HEK293 (cell line): ENCODE measurements around the gene SSU72.
A peak's percentile ranks its signal among the peaks of the same experiment; 100 is the strongest.

Experiments
- CTCF ChIA-PET: fragments of 350-600 bp; formaldehyde crosslinking; extraction: SDS; loops from one replicate; lab custom pipeline; 2021; ENCODE audit warnings: antibody characterized with exemption; lab: Yijun Ruan, JAX
- POLR2A ChIA-PET: fragments of 300-600 bp; formaldehyde crosslinking; extraction: SDS; loops from one replicate; lab custom pipeline; 2020; ENCODE audit warnings: antibody characterized with exemption, inconsistent platforms; lab: Yijun Ruan, JAX
- H3K27ac ChIP-seq: fragments of 200-500 bp; sonication (Bioruptor generic); 2 replicates; pipeline ENCODE4 v1.5.1; 2014; ENCODE audit warnings: low read depth, low read length, control low read depth, inconsistent platforms; ENCODE audit errors: extremely low read depth
- H3K36me3 ChIP-seq, 2 experiments: fragments of 200-500 bp in 1 of 2; sonication (Bioruptor generic) in 1 of 2; 1 replicate in 1 of 2; 2 replicates in 1 of 2; pipeline ENCODE4 v1.5.1; 2014 to 2017; ENCODE audit warnings: inconsistent platforms in 2 of 2, low read length in 2 of 2; ENCODE audit not compliant: control insufficient read depth in 2 of 2, insufficient read depth in 1 of 2
- H3K4me1 ChIP-seq: fragments of 200-500 bp; sonication (Bioruptor generic); 2 replicates; pipeline ENCODE4 v1.5.1; 2014; ENCODE audit warnings: mild to moderate bottlenecking, low read length, inconsistent platforms; ENCODE audit not compliant: control insufficient read depth, insufficient read depth
- H3K4me3 ChIP-seq: 2 replicates; pipeline ENCODE4 v1.5.1; 2011; ENCODE audit warnings: low read depth, mild to moderate bottlenecking, control low read depth, low read length, moderate library complexity
- H3K9me3 ChIP-seq: fragments of 200-500 bp; sonication (Bioruptor generic); 2 replicates; pipeline ENCODE4 v1.5.1; 2014; ENCODE audit warnings: low read depth, low read length, inconsistent platforms; ENCODE audit not compliant: control insufficient read depth, insufficient read depth
- BCL6B ChIP-seq: fragments of 450-650 bp; formaldehyde crosslinking; IDR thresholded peaks from 2 replicates; pipeline ENCODE4 v1.5.1; 2017; ENCODE audit warnings: missing biosample characterization, missing genetic modification characterization
- GLIS2 ChIP-seq: fragments of 450-650 bp; formaldehyde crosslinking; IDR thresholded peaks from 2 replicates; pipeline ENCODE4 v1.5.1; 2016; ENCODE audit warnings: missing biosample characterization, missing genetic modification characterization
- SCRT2 ChIP-seq: fragments of 450-650 bp; formaldehyde crosslinking; IDR thresholded peaks from 2 replicates; pipeline ENCODE4 v1.5.1; 2016; ENCODE audit warnings: missing biosample characterization, missing genetic modification characterization
- ZBTB1 ChIP-seq: fragments of 450-650 bp; formaldehyde crosslinking; IDR thresholded peaks from 2 replicates; pipeline ENCODE4 v1.5.1; 2016; ENCODE audit warnings: missing biosample characterization, missing genetic modification characterization
- ZBTB17 ChIP-seq: fragments of 450-650 bp; formaldehyde crosslinking; IDR thresholded peaks from 2 replicates; pipeline ENCODE4 v1.5.1; 2016; ENCODE audit warnings: missing biosample characterization, missing genetic modification characterization
- ZBTB49 ChIP-seq: fragments of 450-650 bp; formaldehyde crosslinking; IDR thresholded peaks from 2 replicates; pipeline ENCODE4 v1.5.1; 2016; ENCODE audit warnings: missing biosample characterization, missing genetic modification characterization, low read depth
- ZNF121 ChIP-seq: fragments of 450-650 bp; formaldehyde crosslinking; IDR thresholded peaks from 2 replicates; pipeline ENCODE4 v1.5.1; 2016; ENCODE audit warnings: missing biosample characterization, missing genetic modification characterization
- ZNF155 ChIP-seq: fragments of 450-650 bp; formaldehyde crosslinking; IDR thresholded peaks from 2 replicates; pipeline ENCODE4 v1.5.1; 2016; ENCODE audit warnings: missing biosample characterization, missing genetic modification characterization
- ZNF18 ChIP-seq: fragments of 450-650 bp; formaldehyde crosslinking; IDR thresholded peaks from 2 replicates; pipeline ENCODE4 v1.5.1; 2016; ENCODE audit warnings: missing biosample characterization, missing genetic modification characterization
- ZNF280C ChIP-seq: fragments of 450-650 bp; formaldehyde crosslinking; IDR thresholded peaks from 2 replicates; pipeline ENCODE4 v1.5.1; 2016; ENCODE audit warnings: missing biosample characterization, missing genetic modification characterization
- ZNF37A ChIP-seq: fragments of 450-650 bp; IDR thresholded peaks from 2 replicates; pipeline ENCODE4 v1.5.1; 2018; ENCODE audit warnings: missing biosample characterization, missing genetic modification characterization
- ZNF394 ChIP-seq: fragments of 450-650 bp; formaldehyde crosslinking; IDR thresholded peaks from 2 replicates; pipeline ENCODE4 v1.5.1; 2016; ENCODE audit warnings: missing biosample characterization, missing genetic modification characterization, mild to moderate bottlenecking, moderate library complexity, borderline replicate concordance
- ZNF513 ChIP-seq: fragments of 450-650 bp; IDR thresholded peaks from 2 replicates; pipeline ENCODE4 v1.5.1; 2018; ENCODE audit warnings: missing biosample characterization, missing genetic modification characterization
- ZNF521 ChIP-seq: fragments of 450-650 bp; formaldehyde crosslinking; IDR thresholded peaks from 2 replicates; pipeline ENCODE4 v1.5.1; 2017; ENCODE audit warnings: missing biosample characterization, mild to moderate bottlenecking, missing genetic modification characterization
- ZNF530 ChIP-seq: fragments of 450-650 bp; formaldehyde crosslinking; IDR thresholded peaks from 2 replicates; pipeline ENCODE4 v1.5.1; 2016; ENCODE audit warnings: low read depth, missing biosample characterization, missing genetic modification characterization
- ZNF558 ChIP-seq: fragments of 450-650 bp; formaldehyde crosslinking; IDR thresholded peaks from 2 replicates; pipeline ENCODE4 v1.5.1; 2016; ENCODE audit warnings: missing biosample characterization, missing genetic modification characterization
- ZNF626 ChIP-seq: fragments of 450-650 bp; sonication (Bioruptor Pico); formaldehyde crosslinking; IDR thresholded peaks from 2 replicates; pipeline ENCODE4 v1.5.1; 2018; ENCODE audit warnings: missing biosample characterization, missing genetic modification characterization, inconsistent platforms
- ZNF704 ChIP-seq: fragments of 450-650 bp; formaldehyde crosslinking; IDR thresholded peaks from 2 replicates; pipeline ENCODE4 v1.5.1; 2016; ENCODE audit warnings: missing biosample characterization, missing genetic modification characterization
- ZSCAN23 ChIP-seq: fragments of 450-650 bp; formaldehyde crosslinking; IDR thresholded peaks from 2 replicates; pipeline ENCODE4 v1.5.1; 2016; ENCODE audit warnings: missing biosample characterization, missing genetic modification characterization

The SSU72 gene

GRCh38 chr1:1613509-1614082 is 38.9 kb upstream of the SSU72 start:
- no peak overlapping the region for H3K27ac ChIP-seq
- H3K4me1 ChIP-seq = 0 out of 2 replicates have a peak, but pooled peaks cover 3% of the 10 kb centered on the region
- H3K9me3 ChIP-seq = no peaks in the 10 kb centered on the region
- CTCF ChIA-PET = no interaction called here
- TF ChIP-seq ZNF521 (tag by site-specific recombination) (no peak), ZNF121 (tag by site-specific recombination) (0 out of 2 replicates have a peak, but pooled peaks have one; percentile 20)
- peaks cover 0 to 20% of the 10 kb centered on the region in 2 experiments; a peak in 1 of 3 replicates for H3K36me3 ChIP-seq
- H3K4me3 ChIP-seq = no peak overlapping the region
- POLR2A ChIA-PET = interaction anchor here (0.6 to 3.5 kb wide), 5 partner anchors 11 to 268 kb away, joined by 3 to 17 read pairs (median 6); no protein-coding TSS in a partner anchor

- ChIA-PET CTCF (no interaction called here), POLR2A (interaction anchor here (1.2 kb wide), 2 partner anchors 11 to 23 kb away, joined by 4 read pairs; no protein-coding TSS in a partner anchor)
- TF ChIP-seq ZNF530 (tag by site-specific recombination) = no peak
- no peak for TF ChIP-seq ZNF558
- TF ChIP-seq ZNF37A (tag by site-specific recombination) = no peak
- TF ChIP-seq SCRT2 (tag by site-specific recombination) = no peak
- no peak for TF ChIP-seq ZNF394 (tag by site-specific recombination)
- no peak for TF ChIP-seq ZSCAN23 (tag by site-specific recombination)
- no peak for TF ChIP-seq ZNF626 (tag by site-specific recombination)
- no peak for TF ChIP-seq ZBTB1 (tag by site-specific recombination)
- no peak for TF ChIP-seq ZNF155 (tag by site-specific recombination)
- no peak for TF ChIP-seq ZBTB49 (tag by site-specific recombination)
- TF ChIP-seq ZNF280C (tag by site-specific recombination) = no peak
- no peak for TF ChIP-seq ZNF18
- no peak for TF ChIP-seq GLIS2 (tag by site-specific recombination)
- no peak for TF ChIP-seq ZNF704 (tag by site-specific recombination)
- TF ChIP-seq ZNF513 (tag by site-specific recombination) = no peak
- TF ChIP-seq BCL6B = no peak
- TF ChIP-seq ZBTB17 (tag by site-specific recombination) = no peak
- H3K27ac ChIP-seq = no peak overlapping the region
- 0 out of 2 replicates have a peak, but pooled peaks cover 3% of the 10 kb centered on the region for H3K4me1 ChIP-seq
- H3K9me3 ChIP-seq = no peaks in the 10 kb centered on the region
- H3K36me3 ChIP-seq = peaks cover 0 to 4% of the 10 kb centered on the region in 2 experiments; a peak in 1 of 3 replicates
- H3K4me3 ChIP-seq = no peak overlapping the region
Measured at GRCh38 chr1:1612104-1612400, 37.4 kb upstream of the SSU72 start.
